ENCODE results near the gene HOXB4. TPM values are rescaled to one million over a fixed set of nuclear protein-coding genes. Genes with fewer than 3 reads are reported as not detected.
A peak's percentile ranks its signal among the peaks of the same experiment; 100 is the strongest.

Gene HOXB4
- total RNA-seq, 1 experiment from 2014 or later = 0.22 TPM

DNA sequence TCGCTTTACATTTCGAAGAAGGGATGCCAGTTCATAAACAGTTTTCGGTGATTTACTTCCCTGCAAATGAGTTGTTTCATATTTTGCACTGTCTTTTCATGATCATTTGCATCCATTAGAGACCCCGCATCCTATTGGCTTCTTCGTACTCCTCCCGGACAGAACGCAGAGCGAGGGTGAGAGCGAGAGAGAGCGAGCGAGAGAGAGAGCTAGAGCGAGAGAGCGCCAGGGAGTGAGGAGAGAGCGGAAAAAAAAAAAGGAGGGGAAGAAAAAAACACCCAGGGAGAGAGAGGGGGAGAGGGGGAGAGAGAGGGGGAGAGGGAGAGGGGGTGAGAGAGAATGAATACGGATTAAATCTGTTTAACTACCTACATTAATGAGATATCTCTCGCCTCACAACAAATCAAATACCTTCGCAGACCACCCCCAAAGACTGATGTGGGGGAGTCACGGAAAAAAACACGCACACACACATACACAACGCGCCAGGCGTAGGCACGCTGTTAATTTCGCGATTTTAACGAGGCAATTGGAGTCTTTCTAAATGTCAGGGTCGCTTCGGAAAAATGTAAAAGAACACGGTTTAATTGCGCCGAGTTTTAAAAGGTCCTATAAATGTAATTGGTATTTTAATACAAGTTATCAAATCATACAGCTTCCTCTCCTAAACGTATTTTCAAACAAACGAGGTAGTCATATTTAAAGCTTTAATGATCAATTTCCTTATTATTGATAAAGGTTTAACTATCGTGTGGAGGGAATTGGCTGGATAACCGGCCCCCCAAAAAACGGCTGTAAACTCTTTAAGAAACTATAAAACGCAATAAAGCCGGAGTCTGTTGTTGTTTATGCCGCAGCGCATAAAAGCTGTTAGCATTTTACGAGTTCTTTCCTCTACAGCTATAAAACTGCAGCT lies 37.2 kb upstream of the HOXB4 start, which contains the start of gene HOXB8:
Gene HOXB8, minus strand, starts transcription at position 246 of the 916 bp plus-strand sequence. CDS start 588 bp downstream, outside the sequence.
- DNase-seq = peak; percentile 15
- ATAC-seq = no peak
- Histone ChIP-seq H3K9me3 (ENCODE audit: low read length) (no peaks in the 10 kb centered on the region), H3K4me1 (ENCODE audit: insufficient read depth, low read length) (peaks cover 39% of the 10 kb centered on the region), H2AFZ (ENCODE audit: low read length) (no peak within 1 kb of the TSS; the same call in 1 of the 2 replicates), H4K20me1 (ENCODE audit: low read length) (no peaks in the 10 kb centered on the region), H3K27ac (ENCODE audit: low read length) (no peak within 1 kb of the TSS), H3F3A (ENCODE audit: low read length, unreplicated experiment) (no peaks in the 10 kb centered on the region), H3K9me2 (replicated peaks; ENCODE audit: low read length) (no peaks in the 10 kb centered on the region), H3K79me2 (ENCODE audit: low read length) (no peaks in the 10 kb centered on the region), H3K36me3 (ENCODE audit: low read depth, low read length) (no peaks in the 10 kb centered on the region), H3K4me2 (ENCODE audit: low read length) (peak within 1 kb of the TSS; percentile 75), H3K27me3 (ENCODE audit: low read length) (peaks cover 73% of the 10 kb centered on the region), H3K9ac (ENCODE audit: low read length) (no peak within 1 kb of the TSS), H3K4me3 (ENCODE audit: low read length) (peak within 1 kb of the TSS; percentile 26; the same call in 1 of the 2 replicates)
- intact Hi-C loops (cut with micrococcal nuclease) = loop anchor here (5.0 kb wide), 1 partner anchor 588 kb away; no protein-coding TSS in a partner anchor
- POLR2A ChIA-PET (ENCODE audit: unreplicated experiment) = interaction anchor here (0.7 kb wide), 1 partner anchor 11 kb away, joined by 7 read pairs; the partner anchor contains the start of gene HOXB9
- no TSS peak for BruUV-seq (replicated peaks)
- CTCF ChIA-PET = interaction anchor here (0.6 kb wide), 1 partner anchor 336 kb away, joined by 8 read pairs; no protein-coding TSS in a partner anchor
- TF ChIP-seq EZH2 (IDR thresholded peaks at IDR 0.05; ENCODE audit: low read length, unreplicated experiment) (peak; percentile 95), EZH2phosphoT487 (IDR thresholded peaks at IDR 0.05; ENCODE audit: borderline replicate concordance, low read length) (no peak)
- TF ChIP-seq, protein P1, sequence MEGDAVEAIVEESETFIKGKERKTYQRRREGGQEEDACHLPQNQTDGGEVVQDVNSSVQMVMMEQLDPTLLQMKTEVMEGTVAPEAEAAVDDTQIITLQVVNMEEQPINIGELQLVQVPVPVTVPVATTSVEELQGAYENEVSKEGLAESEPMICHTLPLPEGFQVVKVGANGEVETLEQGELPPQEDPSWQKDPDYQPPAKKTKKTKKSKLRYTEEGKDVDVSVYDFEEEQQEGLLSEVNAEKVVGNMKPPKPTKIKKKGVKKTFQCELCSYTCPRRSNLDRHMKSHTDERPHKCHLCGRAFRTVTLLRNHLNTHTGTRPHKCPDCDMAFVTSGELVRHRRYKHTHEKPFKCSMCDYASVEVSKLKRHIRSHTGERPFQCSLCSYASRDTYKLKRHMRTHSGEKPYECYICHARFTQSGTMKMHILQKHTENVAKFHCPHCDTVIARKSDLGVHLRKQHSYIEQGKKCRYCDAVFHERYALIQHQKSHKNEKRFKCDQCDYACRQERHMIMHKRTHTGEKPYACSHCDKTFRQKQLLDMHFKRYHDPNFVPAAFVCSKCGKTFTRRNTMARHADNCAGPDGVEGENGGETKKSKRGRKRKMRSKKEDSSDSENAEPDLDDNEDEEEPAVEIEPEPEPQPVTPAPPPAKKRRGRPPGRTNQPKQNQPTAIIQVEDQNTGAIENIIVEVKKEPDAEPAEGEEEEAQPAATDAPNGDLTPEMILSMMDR (conservative IDR thresholded peaks at IDR 0.05; ENCODE audit: low read depth, low read length) = no peak

DNA sequence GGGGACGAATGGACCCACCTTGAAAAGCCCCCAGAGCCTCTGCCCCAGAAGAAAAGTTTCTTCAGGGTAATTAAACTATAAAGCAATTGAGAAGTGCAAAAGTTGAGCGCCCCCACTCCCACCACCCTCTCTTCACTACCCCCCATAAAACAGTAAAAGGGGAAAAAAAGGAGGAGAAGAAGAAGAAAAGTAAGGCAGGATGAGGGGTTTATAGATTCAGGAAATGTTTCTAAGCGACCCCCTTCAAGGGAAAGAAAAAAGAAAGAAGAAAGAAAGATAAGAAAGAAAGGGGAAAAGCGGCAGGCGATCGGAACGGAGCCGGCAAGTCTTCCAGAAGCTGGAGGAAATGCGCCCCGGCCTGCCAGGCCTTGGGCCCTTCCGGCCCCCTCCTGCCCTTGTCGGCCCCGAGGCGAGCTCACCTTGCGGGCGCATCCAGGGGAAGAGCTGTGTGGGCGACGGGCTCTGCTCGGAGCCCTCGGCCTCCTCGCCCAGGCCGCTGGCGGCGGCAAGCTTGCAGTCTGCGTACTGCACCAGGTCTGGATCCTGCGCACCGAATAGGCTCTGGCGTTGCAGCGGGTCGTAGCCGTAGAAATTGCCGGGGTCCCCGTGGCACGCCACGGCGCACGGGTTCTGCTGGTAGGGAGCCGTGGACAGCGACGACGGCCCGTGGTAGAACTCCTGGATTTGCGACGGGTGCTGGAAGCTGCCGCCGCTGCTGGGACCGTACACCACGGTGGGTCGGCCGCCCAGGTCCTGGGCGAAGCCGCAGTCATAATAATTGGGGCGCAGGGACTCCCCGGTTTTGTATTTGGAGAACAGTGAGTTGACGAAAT lies 35.9 kb upstream of the HOXB4 start:
- intact Hi-C loops (cut with micrococcal nuclease) = no loop called here

More for the DNA sequence above, 35.9 kb upstream of the HOXB4 start:
- POLR2A ChIA-PET (ENCODE audit: unreplicated experiment) = interaction anchor here (0.6 kb wide), 1 partner anchor 620 kb away, joined by 12 read pairs; no protein-coding TSS in a partner anchor
- peaks cover 67% of the 10 kb centered on the region for H3K27me3 ChIP-seq (ENCODE audit: low read length)
- CTCF ChIA-PET = no interaction called here
- no peaks in the 10 kb centered on the region for H3K9me2 ChIP-seq (replicated peaks; ENCODE audit: low read length)
- DNase-seq = no peak
- no peak overlapping the region for H3K27ac ChIP-seq (ENCODE audit: low read length)
- BruUV-seq (replicated peaks) = no TSS peak
- H3F3A ChIP-seq (ENCODE audit: low read length, unreplicated experiment) = no peaks in the 10 kb centered on the region
- H2AFZ ChIP-seq (ENCODE audit: low read length) = no peak overlapping the region
- H3K36me3 ChIP-seq (ENCODE audit: low read depth, low read length) = no peaks in the 10 kb centered on the region
- H3K4me3 ChIP-seq (ENCODE audit: low read length) = no peak overlapping the region
- H3K4me2 ChIP-seq (ENCODE audit: low read length) = no peak overlapping the region
- peaks cover 31% of the 10 kb centered on the region for H3K4me1 ChIP-seq (ENCODE audit: insufficient read depth, low read length)
- no peak for TF ChIP-seq EZH2 (IDR thresholded peaks at IDR 0.05; ENCODE audit: low read length, unreplicated experiment)
- no peaks in the 10 kb centered on the region for H3K79me2 ChIP-seq (ENCODE audit: low read length)
- H4K20me1 ChIP-seq (ENCODE audit: low read length) = no peaks in the 10 kb centered on the region
- no peak for ATAC-seq
- no peaks in the 10 kb centered on the region for H3K9me3 ChIP-seq (ENCODE audit: low read length)
- no peak overlapping the region for H3K9ac ChIP-seq (ENCODE audit: low read length)

Measured in PC-3 (cell line).